HG02938 (cell line): ENCODE results near the gene R3HCC1L.

Source experiments
- ATAC-seq: cut with Tn5 transposase; IDR thresholded peaks from one replicate; pipeline ENCODE4 v1.9.1; 2021; ENCODE audit warnings: mild to moderate bottlenecking, moderate library complexity; ENCODE audit not compliant: unreplicated experiment

Gene R3HCC1L

DNA sequence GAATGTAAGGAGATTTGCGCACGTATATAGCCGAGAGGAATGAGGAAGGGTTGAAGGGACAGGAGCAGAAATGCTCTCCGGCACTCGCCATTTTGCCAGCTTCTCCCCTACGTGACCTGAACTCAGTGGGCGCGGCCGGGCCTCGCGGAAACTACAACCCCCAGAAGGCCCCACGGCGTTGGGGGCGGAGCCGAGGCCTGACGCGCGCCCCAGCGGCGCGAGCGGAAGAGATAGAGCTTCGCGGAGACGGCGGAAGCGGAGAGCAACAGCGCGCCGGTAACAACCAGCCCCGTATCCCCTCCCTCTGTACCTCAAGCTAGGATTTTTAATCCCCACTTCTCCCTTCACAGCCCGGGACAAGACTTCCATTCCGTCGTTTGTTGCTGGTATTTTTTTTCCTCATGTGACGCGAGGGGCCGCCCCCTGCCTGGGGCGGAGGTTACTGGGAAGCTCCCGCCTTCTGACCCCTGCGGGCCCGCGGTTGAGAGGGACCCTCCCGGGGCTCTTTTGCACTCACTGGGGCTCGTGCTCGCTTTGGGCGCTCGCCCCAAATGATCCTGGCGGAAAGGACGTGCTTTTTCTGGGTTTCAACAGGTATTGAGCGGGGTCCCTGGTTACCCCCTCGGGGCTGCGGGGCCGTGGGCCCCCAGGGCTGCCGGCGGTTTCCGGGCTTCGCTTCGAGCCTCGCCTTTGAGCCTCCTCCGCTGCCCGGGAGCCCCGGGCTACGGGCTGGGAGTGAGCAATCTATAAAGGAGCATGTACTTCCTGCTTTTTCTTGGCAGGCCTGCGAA, at the start of gene R3HCC1L:
R3HCC1L (plus strand) TSS at position 227 of the 791 bp plus-strand sequence. CDS start 73,458 bp downstream, outside the sequence.
- ATAC-seq = peak; percentile 84

DNA sequence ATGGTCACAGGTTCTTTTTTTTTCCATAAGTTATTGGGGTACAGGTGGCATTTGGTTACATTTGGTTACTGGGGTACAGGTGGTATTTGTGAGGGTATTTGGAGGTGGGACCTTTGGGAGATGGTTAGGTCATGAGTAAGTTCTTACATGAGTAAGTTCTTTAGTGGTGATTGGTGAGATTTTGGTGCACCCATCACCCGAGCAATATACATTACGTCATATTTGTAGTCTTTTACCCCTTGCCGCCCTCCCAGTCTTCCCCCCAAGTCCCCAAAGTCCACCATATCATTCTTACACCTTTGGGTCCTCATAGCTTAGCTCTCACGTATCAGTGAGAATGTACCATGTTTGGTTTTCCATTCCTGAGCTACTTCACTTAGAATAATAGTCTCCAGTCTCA, 49.2 kb upstream of the R3HCC1L start:
- ATAC-seq = no peak

DNA sequence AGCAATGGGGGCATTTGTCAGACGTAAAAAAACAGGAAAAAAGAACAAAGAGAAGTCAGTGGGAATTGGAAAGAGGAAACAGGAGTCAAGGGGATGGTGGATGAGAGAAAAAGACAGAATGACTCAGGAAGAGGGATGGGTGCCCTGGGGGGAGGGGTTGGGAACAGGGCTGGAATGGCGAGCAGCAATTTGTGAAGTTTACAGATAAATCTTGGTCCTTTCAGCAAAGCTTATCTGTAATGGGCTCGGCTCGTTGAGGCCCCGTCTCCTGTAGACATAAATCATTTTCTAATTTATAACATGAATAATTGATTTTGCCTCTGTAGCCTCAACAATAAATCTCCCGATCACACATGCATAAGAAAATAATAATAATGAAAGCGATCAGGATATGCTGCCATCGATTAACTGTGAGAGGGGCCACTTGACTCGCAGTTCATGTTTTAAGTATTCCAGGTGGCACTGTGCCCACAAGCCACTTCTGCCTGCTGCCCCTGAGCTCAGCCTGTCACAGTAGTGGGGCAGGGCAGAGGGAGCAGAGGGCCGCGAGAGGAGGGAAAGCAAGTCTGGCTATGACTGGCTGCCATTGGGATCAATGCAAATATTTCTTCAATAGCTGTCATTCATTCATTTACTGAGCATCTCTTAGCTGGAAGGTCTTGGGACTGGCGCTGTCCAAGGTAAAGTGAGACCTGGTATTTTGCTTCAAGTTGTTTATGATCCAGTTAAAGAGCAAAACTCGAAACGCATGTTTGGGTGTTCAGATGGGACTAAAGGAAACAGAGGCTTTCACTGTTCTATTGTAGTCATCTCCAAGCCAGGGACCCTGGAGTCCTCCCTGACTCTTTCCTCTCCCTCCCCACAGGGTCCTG, 47.4 kb upstream of the R3HCC1L start:
- ATAC-seq = no peak

DNA sequence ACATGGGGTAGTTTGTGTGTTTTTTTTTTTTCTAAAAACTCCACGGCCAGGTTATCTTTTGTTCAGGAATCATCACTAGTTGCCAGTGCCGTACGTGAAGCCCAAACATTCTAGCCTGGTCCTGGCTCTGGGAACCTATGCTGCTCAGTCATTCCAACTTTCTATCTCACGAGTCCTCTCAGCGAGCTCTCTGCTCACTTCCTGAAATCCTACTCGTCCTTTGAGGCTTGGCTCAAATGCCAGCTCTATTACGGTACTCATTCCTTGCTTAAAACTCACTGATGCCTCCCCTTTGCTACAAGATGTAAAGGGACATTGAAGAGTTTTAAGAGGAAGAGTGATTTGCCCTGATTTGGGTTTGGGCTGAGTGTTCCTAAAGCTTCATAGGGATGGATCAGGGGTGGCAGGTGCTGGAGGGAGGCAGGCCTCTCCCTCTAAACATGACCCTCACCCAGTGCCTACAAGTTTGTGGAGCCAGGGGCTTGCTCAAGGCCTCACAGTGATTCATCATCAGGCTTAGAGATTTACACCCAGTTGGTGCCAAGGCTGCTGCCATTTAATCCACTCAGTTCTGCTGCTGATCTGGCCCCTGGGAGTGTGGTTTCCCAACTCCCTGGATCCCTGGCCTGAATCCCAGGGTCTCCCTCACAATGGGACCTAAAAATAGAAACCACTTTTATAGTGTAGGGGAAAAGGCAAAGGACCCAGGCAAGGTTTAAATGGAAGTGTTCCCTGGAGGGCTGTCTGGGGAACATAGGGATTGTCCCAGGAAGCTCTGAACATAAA, 46.1 kb upstream of the R3HCC1L start:
- no peak for ATAC-seq

DNA sequence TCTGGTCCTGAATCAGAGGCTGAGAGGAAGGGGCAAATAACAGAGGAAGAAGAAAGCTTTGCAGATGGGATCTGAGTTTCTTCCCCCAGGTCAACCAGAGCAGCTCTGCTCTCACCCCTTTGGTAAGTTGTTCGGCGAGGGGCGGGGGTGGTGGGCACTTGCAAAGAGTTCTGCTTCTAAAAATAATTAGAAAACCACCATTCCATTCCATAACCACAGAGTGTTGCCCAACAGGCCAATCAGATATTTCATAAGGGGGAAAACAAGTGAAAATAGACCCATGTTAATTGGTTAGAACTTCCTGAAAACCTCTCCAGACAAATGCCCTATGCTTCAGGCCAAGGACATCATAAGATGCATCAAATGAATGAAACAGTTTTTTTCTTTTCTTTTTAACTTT, 43.6 kb upstream of the R3HCC1L start:
- ATAC-seq = no peak

DNA sequence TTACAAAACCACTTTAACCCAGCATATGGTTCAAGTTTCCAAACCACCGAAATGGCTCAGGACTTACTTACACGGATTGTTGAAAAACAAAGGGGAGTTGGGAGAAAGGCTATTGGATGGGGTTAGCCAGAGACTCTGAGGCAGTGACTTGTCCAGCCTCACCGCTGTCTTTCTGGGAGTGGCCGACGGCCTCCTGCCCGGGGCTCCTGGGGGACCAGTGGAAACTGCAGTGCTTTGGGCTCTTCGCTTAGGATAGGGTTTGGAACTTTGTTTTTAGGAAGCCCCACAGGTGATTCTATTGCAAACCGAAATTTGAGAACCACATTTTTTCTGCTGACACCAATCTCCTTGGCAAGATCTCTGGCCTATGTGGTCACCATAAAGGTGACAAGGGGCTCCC, 38.1 kb upstream of the R3HCC1L start:
- ATAC-seq = no peak

DNA sequence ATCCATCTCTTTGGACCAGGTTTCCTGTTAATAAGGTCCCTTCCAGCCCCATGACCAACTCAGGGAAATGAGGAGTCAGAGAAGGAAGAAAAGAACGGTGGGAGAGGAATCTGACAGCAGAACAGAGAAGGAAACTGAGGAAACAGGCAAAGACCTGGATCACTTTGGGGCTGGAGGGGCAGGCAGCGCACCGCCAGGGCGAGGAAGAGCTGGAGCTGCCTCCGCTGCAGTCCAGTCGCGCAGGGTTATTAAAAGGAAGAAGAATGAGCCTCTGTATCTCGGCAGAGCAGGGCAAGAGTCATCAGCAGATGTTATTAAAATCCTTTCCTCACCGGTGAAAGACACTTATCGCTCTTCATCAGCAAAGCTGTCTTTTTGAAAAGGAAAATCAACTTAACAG, 37.7 kb upstream of the R3HCC1L start:
- ATAC-seq = no peak

DNA sequence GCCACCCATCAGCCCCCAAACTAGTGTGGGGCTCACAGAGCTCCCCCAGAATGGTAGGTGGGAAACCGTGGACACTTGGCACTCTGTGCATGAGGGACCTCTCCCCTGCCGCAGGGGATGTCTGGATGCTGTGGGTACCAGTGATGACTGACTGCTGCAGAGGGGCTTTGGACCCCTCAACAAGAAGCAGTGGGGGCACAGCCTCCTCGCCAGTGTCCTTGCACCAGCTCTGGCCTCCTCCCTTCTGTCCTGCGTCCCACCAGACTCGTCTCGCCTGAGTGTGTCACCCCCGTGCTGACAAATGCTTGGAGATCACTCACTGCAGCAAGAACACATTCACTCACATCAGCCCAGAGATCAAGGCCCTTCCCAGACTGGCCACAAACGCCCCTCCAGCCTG, 37.3 kb upstream of the R3HCC1L start:
- ATAC-seq = no peak

DNA sequence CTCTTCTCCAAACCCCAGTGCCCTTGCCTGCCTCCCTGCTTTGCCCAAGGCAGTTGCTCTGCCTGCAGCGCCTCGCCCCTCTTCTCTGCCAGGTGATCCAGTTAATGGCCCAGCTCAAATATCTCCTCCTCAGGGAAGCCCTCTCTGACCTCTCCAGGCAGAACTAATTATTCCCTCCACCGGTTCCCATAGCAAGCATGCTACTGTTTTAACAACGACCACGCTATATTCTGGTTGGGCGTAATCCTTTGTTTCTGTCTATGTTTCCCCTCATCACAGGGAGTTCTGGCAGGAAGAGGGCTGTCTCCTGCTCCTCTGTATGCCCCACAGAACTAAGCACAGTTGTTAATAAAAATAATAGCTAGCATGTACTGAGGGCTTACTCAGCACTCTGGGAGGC, 36.8 kb upstream of the R3HCC1L start:
- ATAC-seq = no peak

DNA sequence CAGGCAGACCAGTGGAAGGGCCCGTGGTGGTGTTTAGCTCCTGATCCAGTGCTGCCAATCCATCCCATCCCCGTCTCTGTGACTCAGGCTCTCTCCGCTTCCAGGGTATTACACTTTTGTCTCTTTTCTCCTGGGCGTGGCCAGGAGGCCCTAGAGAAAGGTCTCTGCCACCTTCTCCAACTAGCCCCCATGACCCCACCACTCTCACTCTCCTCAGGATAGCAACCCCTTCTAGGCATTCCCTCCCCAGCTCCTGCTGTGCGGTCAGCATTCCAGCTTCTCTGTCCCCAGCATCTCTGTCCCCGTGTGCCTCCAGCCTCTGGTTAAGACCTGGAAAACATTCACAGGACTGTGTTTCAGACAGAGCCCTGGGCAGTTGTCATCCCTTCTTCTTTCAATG, 36.2 kb upstream of the R3HCC1L start:
- no peak for ATAC-seq

DNA sequence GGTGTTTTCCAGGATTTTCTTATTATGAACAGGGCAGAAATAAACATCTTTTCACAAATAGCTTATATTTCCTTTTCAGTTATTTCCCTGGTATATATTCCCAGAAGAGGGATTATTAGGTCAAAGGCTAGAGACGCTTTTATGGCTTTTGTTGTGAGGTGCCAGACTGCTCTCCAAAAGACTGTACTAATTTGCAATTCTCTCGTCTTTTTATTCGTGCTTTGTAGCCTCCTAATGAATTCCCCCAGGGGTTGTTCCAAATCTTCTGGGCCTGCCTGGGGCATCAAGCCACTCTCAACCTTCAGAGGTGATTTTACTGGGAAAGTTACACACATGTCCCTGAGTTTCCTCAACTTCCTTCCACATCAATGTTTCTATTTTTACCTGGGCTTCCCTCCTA, 34.0 kb upstream of the R3HCC1L start:
- no peak for ATAC-seq

DNA sequence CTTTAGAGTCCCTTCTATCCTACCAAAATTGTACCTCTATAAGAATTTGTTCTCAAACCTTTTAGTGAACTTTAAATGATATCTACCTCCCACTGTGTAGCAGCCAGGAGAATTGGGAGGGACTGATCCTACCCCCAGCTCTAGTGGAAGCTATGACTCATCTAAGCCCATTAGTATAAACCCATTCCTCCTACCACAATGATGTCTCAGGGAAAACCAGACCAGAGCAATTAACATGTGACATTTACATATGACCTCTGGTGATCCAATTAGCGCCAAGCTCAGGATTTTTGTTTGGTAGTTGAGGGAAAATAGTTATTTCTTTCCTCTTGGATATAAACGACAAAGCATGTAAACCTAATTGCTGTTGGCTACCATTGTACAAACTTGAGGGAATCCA, 33.1 kb upstream of the R3HCC1L start:
- ATAC-seq = no peak

DNA sequence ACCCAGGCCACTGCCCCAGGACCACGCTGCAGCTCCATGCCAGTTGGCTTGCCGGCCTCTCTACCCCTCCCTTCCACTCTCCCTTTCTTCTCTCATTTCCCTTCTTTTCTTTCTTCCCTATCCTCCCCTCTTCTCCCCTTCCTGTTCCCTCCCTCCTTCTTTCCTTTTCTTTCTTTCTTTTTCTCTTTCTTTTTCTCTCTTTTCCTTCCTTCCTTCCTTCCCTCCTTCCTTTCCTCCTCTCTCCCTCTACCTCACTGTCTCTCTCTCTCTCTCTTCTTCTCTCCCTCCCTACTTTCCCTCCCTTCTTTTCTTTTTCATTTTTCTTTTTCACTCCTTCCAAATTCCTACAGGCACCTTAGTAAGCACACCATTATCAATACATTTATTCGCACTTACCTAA, 30.3 kb upstream of the R3HCC1L start:
- ATAC-seq = no peak

DNA sequence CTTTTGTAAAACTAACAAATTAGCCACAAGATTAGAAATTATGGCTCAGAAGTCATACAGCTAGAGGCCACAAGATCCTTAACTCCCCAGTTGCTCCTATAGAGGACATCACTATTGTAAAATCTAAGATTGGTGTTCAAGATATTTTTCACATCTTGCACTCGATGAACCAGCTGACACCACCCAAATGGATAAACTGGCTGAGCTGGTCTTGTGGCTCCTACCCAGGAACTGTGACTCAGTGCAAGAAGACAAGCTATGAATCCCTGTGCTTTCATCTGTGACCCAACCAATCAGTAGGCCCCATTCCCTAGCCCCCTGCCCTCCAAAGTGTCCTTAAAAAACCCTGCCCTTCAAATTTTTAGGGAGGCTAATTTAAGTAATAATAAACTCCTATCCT, 27.9 kb upstream of the R3HCC1L start:
- no peak for ATAC-seq

DNA sequence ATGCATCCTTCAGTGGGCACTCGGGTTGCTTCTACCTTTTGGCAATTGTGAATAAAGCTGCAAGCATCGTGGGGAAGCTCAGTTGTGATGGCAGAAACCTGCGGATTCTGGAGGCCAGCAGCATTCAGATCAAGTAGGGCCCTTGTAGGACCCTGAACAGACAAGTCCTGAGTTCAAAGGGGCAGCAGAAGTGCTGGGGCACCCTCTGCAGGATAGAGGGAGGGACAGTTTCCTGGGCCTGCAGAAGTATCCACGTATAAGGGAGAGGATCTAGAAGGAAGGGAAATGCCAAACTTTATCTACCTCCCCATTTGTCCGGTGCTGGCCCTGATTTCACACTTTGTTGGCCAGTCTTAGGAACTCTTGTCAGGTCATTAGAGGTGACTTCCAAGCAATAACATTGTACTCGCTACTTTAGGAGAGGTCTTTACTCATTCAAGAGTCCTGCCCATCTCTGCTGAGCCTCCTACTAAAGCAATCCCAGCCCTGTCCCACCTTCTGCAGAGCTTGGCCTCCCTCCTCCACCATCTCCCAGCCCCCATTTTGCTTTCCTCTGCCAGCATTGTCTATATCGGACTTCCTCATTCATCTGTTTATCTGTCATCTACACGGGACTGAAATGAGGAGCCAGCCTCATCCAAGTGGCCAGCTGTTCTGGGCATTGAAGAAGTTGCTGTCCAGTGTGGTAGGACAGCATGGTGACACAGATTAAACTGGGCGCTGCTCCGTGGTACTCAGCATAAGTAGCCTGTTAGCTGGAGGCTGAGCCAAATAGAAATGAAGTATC, 26.6 kb upstream of the R3HCC1L start:
- no peak for ATAC-seq

DNA sequence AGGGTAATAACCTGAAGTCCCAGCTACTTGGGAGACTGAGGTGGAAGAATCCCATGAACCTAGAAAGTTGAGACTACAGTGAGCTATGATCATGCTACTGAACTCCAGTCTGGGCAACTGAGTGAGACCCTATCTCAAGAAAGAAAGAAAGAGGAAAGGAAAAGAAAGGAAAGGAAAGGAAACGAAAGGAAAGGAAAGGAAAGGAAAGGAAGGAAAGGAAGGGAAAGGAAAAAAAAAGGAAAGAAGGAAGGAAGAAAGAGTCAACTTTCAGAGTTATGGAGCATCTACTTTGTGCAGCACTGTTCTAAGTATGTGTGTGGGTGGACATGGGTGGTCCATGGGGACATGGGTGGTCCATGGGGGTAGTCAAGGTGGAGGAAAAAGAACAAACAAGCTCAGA, 24.1 kb upstream of the R3HCC1L start:
- ATAC-seq = no peak

DNA sequence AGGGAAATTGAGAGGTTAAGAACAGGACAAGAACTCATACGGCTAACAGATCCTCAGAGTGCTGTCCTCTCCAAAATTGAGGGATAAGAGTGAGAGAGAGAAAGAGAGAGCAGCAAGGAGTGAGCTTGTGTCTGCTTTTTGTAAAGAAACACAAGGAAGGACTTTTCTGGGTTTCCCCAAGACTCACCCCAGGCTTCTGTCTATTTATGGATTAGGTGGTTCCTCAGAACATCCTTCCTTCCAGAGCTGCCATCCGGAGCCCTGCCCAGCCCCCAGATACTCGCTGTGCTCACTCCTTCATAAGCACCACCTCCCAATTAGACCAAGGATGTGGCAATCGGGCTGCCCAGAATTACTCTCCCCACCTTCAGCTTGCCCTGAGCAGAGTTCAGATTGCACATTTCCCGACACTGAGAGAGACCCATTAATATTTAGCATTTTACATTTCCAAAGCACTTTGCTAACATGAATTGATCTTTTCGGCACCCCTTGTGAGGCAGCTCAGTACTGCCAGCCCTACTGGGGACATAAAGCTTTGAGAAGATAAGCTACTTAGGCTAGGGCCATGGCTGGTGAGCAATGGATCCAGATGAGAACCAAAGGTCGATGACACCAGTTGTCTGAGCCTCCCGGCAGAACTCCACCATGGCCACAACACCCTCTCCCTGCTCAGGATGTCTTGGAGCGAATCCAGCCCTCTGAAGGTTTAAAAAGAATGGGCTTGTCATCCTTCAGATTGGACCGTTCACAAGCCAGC, 19.2 kb upstream of the R3HCC1L start:
- no peak for ATAC-seq

DNA sequence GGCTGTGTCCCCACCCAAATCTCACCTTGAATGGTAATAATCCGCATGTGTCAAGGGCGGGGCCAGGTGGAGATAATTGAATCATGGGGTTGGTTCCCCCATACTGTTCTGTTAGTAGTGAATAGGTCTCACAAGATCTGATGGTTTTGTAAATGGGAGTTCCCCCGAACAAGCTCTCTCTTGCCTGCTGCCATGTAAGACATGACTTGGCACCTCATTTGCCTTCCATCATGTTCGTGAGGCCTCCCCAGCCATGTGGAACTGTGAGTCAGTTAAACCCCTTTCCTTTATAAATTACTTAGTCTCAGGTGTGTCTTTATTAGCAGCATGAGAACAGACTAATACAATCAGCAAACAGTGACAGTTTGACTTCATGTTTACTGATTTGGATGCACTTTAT, 14.6 kb upstream of the R3HCC1L start:
- ATAC-seq = no peak

DNA sequence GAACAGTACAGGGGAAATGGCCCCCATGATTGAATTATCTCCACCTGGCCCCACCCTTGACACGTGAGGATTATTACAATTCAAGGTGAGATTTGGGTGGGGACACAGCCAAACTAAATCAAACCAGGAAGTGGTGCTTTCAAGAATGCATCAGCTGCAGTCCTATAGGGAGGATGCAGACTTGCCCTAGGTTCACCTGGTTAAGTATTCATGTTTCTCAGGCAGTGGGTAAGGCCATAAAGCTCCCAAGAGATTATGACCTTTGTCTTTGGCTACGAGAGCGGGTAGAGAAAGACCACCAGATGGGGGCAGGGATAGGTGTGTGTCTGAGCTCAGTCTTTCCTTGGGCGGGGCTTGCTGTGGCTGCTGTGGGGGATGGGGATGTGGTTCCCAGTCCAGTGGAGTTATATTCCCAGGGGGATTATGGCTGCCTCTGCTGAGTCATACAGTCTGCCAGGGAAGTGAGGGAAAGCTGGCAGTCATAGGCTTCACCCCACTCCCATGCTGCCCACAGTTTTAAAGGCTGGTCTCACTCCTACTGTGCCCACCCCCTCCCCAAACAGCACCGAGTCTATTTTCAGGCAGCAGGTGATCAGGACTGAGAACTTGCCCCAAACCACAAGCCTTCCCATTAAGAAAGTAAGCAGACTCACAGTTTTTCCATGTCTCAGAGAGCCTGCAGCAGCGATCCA, 8.4 kb upstream of the R3HCC1L start:
- no peak for ATAC-seq
